Panc1 (cell line): ENCODE measurements around the gene MACO1. TPM values are rescaled to one million over a fixed set of nuclear protein-coding genes. Genes with fewer than 3 reads are reported as not detected.

Experiments used
- ATAC-seq: fragments of 200-7000 bp; cut with Tn5 transposase; 2 replicates; pipeline ENCODE4 v1.9.1; 2020; ENCODE audit warnings: mild to moderate bottlenecking, moderate library complexity
- BruUV-seq: library from RNA; stranded (reverse); fragments of 400-500 nt; replicated peaks from 2 replicates; lab custom pipeline; 2021; lab: Mats Ljungman, UMichigan
- CTCF ChIA-PET: fragments of 300-600 bp; sonication (Branson Sonifier 250); formaldehyde crosslinking; loops from one replicate; lab custom pipeline; 2022; ENCODE audit warnings: antibody characterized with exemption; lab: Charles Lee
- POLR2A ChIA-PET: fragments of 300-600 bp; sonication (Branson Sonifier 250); formaldehyde crosslinking; loops from one replicate; lab custom pipeline; 2022; ENCODE audit warnings: antibody characterized with exemption; lab: Charles Lee
- DNase-seq: peaks from one replicate; pipeline ENCODE4 v3.0.0-alpha.2; 2010; ENCODE audit warnings: low read depth, low spot score
- H3K27ac ChIP-seq: 2 replicates; pipeline ENCODE4 v1.5.1; 2011; ENCODE audit warnings: mild to moderate bottlenecking, low read length, inconsistent platforms
- H3K27me3 ChIP-seq: fragments of 200-500 bp; sonication (Bioruptor generic); 2 replicates; pipeline ENCODE4 v1.6.0; 2014; ENCODE audit warnings: low read length, inconsistent platforms; ENCODE audit not compliant: control insufficient read depth, insufficient read depth
- H3K36me3 ChIP-seq: fragments of 200-500 bp; sonication (Bioruptor generic); 2 replicates; pipeline ENCODE4 v1.5.1; 2014; ENCODE audit warnings: inconsistent platforms, mild to moderate bottlenecking, low read length, moderate library complexity; ENCODE audit not compliant: control insufficient read depth, insufficient read depth
- H3K4me1 ChIP-seq: 2 replicates; pipeline ENCODE4 v1.5.1; 2011; ENCODE audit warnings: inconsistent platforms, mild to moderate bottlenecking, low read length, moderate library complexity; ENCODE audit not compliant: control insufficient read depth, insufficient read depth
- H3K4me3 ChIP-seq, 2 experiments: 2 replicates each; pipeline ENCODE4 v1.5.1; 2011 to 2012; ENCODE audit warnings: low read depth in 2 of 2, low read length in 2 of 2, mild to moderate bottlenecking in 2 of 2, inconsistent platforms in 1 of 2, moderate library complexity in 1 of 2
- H3K9me3 ChIP-seq: fragments of 200-500 bp; sonication (Bioruptor generic); 2 replicates; pipeline ENCODE4 v1.5.1; 2014; ENCODE audit warnings: low read depth, mild to moderate bottlenecking, inconsistent platforms, low read length, moderate library complexity; ENCODE audit not compliant: control insufficient read depth, insufficient read depth
- POLR2AphosphoS5 ChIP-seq: IDR thresholded peaks from 2 replicates; pipeline ENCODE4 v1.6.1; 2012; ENCODE audit warnings: mild to moderate bottlenecking, low read depth, low read length, moderate library complexity
- SIN3A ChIP-seq: IDR thresholded peaks from 2 replicates; pipeline ENCODE4 v1.6.1; 2012; ENCODE audit warnings: low read depth, mild to moderate bottlenecking, low read length, moderate library complexity, borderline replicate concordance; ENCODE audit not compliant: insufficient read depth
- TCF7L2 ChIP-seq: IDR thresholded peaks from 2 replicates; pipeline ENCODE4 v1.6.1; 2011; ENCODE audit warnings: mild to moderate bottlenecking, low read depth, low read length, inconsistent platforms
- in situ Hi-C: cut with HindIII; loops from 2 replicates; pipeline ENCODE4 v1.10.0; 2016; ENCODE audit warnings: low sequenced_read_pairs, low pct_unique_long_range_greater_than_20kb
- intact Hi-C: fragments of 100-400 bp; cut with micrococcal nuclease; formaldehyde crosslinking; loops from one replicate; pipeline ENCODE4 v1.10.0; 2022; ENCODE audit not compliant: unreplicated experiment
- total RNA-seq: library from RNA; stranded (reverse); gene quantifications from one replicate; pipeline ENCODE4 v1.2.1, GENCODE V29; 2021; ENCODE audit not compliant: unreplicated experiment
- TF ChIP-seq, protein P1 (sequence below): fragments of 450-650 bp; IDR thresholded peaks from 2 replicates; pipeline ENCODE4 v1.5.1; 2017; ENCODE audit warnings: mild to moderate bottlenecking
- TF ChIP-seq, protein P2 (sequence below), 2 experiments: IDR thresholded peaks; 2 replicates each; pipeline ENCODE4 v1.6.1; 2011 to 2012; ENCODE audit warnings: low read depth in 2 of 2, control low read depth in 1 of 2, low read length in 1 of 2, mild to moderate bottlenecking in 1 of 2, moderate library complexity in 1 of 2; ENCODE audit not compliant: insufficient read depth in 1 of 2

Gene MACO1
- total RNA-seq, 1 experiment from 2014 or later, result 16.5 TPM

DNA sequence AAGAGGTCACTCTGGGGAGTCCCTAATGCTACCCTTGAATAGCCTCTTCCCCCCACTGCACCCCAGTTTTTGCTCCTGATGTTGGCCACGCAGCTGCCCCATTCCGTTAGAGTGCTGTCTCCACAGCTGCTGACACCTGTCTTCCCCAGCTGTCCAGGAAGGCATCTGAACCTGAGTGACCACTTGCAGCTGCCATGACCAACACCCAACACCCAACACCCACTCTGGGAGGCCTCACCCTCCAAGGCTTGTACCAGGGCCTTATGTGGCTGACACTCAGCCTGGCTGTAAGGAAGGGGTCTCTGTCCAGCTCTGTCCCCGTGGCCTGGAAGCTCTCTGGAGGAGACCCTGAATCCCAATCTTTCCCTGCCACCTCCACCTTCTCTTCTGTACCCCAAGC lies 86.0 kb downstream of the MACO1 start:
- Histone ChIP-seq H3K36me3 (no peaks in the 10 kb centered on the region), H3K27me3 (no peaks in the 10 kb centered on the region), H3K27ac (no peak overlapping the region), H3K9me3 (no peaks in the 10 kb centered on the region), H3K4me3 (no peak overlapping the region), H3K4me1 (no peaks in the 10 kb centered on the region)
- BruUV-seq, result no TSS peak
- ChIA-PET CTCF (no interaction called here), POLR2A (no interaction called here)
- in situ Hi-C loops (no loop called here), intact Hi-C loops (no loop called here)
- DNase-seq (no peak), ATAC-seq (no peak)
- TF ChIP-seq, protein P1, sequence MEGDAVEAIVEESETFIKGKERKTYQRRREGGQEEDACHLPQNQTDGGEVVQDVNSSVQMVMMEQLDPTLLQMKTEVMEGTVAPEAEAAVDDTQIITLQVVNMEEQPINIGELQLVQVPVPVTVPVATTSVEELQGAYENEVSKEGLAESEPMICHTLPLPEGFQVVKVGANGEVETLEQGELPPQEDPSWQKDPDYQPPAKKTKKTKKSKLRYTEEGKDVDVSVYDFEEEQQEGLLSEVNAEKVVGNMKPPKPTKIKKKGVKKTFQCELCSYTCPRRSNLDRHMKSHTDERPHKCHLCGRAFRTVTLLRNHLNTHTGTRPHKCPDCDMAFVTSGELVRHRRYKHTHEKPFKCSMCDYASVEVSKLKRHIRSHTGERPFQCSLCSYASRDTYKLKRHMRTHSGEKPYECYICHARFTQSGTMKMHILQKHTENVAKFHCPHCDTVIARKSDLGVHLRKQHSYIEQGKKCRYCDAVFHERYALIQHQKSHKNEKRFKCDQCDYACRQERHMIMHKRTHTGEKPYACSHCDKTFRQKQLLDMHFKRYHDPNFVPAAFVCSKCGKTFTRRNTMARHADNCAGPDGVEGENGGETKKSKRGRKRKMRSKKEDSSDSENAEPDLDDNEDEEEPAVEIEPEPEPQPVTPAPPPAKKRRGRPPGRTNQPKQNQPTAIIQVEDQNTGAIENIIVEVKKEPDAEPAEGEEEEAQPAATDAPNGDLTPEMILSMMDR, result no peak
- no peak for TF ChIP-seq POLR2AphosphoS5
- no peak for TF ChIP-seq SIN3A

DNA sequence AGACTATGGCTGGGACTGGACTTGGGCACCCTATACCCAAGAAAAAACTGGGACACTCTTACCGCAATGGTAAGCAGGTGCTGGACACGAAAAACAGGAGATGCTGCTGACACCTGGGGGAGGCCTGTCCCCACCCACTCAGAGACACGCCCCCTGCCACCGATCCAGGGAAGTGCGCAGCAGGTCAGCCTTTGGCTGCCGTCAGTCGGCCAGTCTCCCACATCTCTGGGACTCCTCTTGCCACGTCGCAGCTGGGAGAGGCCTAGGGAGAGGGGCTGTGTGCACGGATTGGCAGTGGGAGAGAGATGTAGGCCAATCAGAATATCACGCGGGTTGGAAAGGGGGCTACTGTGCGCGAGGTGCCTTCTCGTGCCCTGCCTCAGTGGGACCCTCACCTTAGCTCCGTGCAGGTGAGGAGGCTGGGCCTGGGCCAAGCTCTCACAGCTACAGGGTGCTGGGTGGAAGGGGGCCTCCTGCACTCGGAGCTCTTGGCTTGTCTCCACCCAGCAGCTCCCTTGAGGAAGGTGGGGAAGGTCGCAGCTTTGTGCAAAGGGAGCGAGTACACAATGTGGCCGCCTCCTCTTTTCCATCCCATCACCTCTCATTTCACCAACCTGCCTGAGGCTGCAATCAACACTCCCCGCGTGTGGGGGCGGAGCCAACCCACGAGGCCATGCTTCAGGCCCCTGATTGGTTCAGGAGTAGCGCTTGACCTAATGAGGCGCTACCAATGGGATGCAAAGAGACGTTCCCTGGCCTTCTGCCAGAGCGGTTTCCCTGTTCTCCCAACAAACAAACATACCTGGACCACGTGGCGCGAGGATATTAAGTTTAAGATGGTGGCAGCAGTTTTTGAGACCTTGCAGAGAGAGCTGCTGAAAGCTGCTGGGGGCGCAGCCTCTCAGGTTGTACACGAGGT lies 87.0 kb downstream of the MACO1 start:
- H3K4me1 ChIP-seq, result no peaks in the 10 kb centered on the region
- in situ Hi-C loops (no loop called here), intact Hi-C loops (no loop called here)
- ChIA-PET POLR2A (no interaction called here), CTCF (no interaction called here)
- no peak for ATAC-seq
- no TSS peak for BruUV-seq
- TF ChIP-seq, protein P2, sequence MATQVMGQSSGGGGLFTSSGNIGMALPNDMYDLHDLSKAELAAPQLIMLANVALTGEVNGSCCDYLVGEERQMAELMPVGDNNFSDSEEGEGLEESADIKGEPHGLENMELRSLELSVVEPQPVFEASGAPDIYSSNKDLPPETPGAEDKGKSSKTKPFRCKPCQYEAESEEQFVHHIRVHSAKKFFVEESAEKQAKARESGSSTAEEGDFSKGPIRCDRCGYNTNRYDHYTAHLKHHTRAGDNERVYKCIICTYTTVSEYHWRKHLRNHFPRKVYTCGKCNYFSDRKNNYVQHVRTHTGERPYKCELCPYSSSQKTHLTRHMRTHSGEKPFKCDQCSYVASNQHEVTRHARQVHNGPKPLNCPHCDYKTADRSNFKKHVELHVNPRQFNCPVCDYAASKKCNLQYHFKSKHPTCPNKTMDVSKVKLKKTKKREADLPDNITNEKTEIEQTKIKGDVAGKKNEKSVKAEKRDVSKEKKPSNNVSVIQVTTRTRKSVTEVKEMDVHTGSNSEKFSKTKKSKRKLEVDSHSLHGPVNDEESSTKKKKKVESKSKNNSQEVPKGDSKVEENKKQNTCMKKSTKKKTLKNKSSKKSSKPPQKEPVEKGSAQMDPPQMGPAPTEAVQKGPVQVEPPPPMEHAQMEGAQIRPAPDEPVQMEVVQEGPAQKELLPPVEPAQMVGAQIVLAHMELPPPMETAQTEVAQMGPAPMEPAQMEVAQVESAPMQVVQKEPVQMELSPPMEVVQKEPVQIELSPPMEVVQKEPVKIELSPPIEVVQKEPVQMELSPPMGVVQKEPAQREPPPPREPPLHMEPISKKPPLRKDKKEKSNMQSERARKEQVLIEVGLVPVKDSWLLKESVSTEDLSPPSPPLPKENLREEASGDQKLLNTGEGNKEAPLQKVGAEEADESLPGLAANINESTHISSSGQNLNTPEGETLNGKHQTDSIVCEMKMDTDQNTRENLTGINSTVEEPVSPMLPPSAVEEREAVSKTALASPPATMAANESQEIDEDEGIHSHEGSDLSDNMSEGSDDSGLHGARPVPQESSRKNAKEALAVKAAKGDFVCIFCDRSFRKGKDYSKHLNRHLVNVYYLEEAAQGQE (IDR thresholded peaks at IDR 0.05; ENCODE audit: insufficient read depth in 1 of 2, low read depth in 2 of 2, low read length in 1 of 2), result no peak
- TF ChIP-seq TCF7L2 (no peak), POLR2AphosphoS5 (no peak)
- H3K27me3 ChIP-seq, result no peaks in the 10 kb centered on the region
- H3K36me3 ChIP-seq, result no peaks in the 10 kb centered on the region
- no peak overlapping the region for H3K4me3 ChIP-seq
- no peaks in the 10 kb centered on the region for H3K9me3 ChIP-seq
- no peak for DNase-seq
- no peak overlapping the region for H3K27ac ChIP-seq

DNA sequence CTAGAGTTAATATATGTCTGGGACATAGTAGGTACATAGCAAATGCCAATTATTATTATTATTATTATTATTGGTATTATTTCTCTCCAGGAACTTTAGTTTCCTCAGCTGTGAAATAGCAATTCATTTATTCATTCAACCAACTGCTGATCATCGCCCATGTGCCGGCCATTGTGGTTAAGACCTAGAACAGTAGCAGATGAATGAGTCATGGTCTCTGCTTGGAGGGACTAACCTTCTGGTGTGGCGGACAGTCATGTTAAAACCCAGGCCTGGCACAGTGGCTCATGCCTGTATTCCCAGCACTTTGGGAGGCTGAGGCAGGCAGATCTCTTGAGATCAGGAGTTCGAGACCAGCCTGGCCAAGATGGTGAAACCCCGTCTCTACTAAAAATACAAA lies 88.9 kb downstream of the MACO1 start:
- ATAC-seq, result no peak

More for the DNA sequence above, 88.9 kb downstream of the MACO1 start:
- no peaks in the 10 kb centered on the region for H3K27me3 ChIP-seq
- no peaks in the 10 kb centered on the region for H3K9me3 ChIP-seq
- DNase-seq, result no peak
- in situ Hi-C loops, result no loop called here
- TF ChIP-seq TCF7L2, result no peak
- no peak for TF ChIP-seq SIN3A
- TF ChIP-seq POLR2AphosphoS5, result no peak
- TF ChIP-seq, protein P2 (IDR thresholded peaks at IDR 0.05; ENCODE audit: insufficient read depth in 1 of 2, low read depth in 2 of 2, low read length in 1 of 2), result no peak
- TF ChIP-seq, protein P1, result no peak
- POLR2A ChIA-PET, result no interaction called here
- BruUV-seq, result no TSS peak
- no peaks in the 10 kb centered on the region for H3K4me1 ChIP-seq
- H3K4me3 ChIP-seq, result no peak overlapping the region
- no peaks in the 10 kb centered on the region for H3K36me3 ChIP-seq
- CTCF ChIA-PET, result interaction anchor here (0.6 kb wide), 1 partner anchor 233 kb away, joined by 4 read pairs; no protein-coding TSS in a partner anchor
- no peak overlapping the region for H3K27ac ChIP-seq
- intact Hi-C loops, result no loop called here
